WERI-Rb-1 (cell line): ENCODE data around the gene RASL10B.

Experiments used
- DNase-seq: peaks from one replicate; pipeline ENCODE4 v3.0.0-alpha.2; 2020
- H3K27ac ChIP-seq: fragments of 250-450 bp; sonication (Bioruptor Pico); 2 replicates; pipeline ENCODE4 v1.5.1; 2020; ENCODE audit warnings: mild to moderate bottlenecking, moderate library complexity
- H3K27me3 ChIP-seq: fragments of 250-450 bp; sonication (Bioruptor Pico); 2 replicates; pipeline ENCODE4 v1.5.1; 2021; ENCODE audit warnings: mild to moderate bottlenecking, low read depth, moderate library complexity; ENCODE audit not compliant: insufficient read depth, severe bottlenecking
- H3K36me3 ChIP-seq: fragments of 250-450 bp; sonication (Bioruptor Pico); 2 replicates; pipeline ENCODE4 v1.5.1; 2020; ENCODE audit warnings: mild to moderate bottlenecking, moderate library complexity
- H3K4me3 ChIP-seq: 2 replicates; pipeline ENCODE4 v1.5.1; 2011; ENCODE audit warnings: low read depth, mild to moderate bottlenecking, control low read depth, low read length
- H3K9me3 ChIP-seq: fragments of 250-450 bp; sonication (Bioruptor Pico); 2 replicates; pipeline ENCODE4 v1.5.1; 2021; ENCODE audit warnings: mild to moderate bottlenecking, moderate library complexity; ENCODE audit not compliant: severe bottlenecking
- CTCF ChIP-seq: IDR thresholded peaks from 2 replicates; pipeline ENCODE4 v1.5.1; 2011; ENCODE audit warnings: low read depth, mild to moderate bottlenecking, control low read depth, inconsistent platforms, low read length

The RASL10B gene

GRCh38 chr17:35788477-35789368 is 57.3 kb downstream of the RASL10B start:
- no peak for DNase-seq
- no peak overlapping the region for H3K27ac ChIP-seq

GRCh38 chr17:35790841-35791240 is 59.4 kb downstream of the RASL10B start:
- Histone ChIP-seq H3K27ac (no peak overlapping the region), H3K9me3 (no peaks in the 10 kb centered on the region), H3K4me3 (no peak overlapping the region), H3K36me3 (no peaks in the 10 kb centered on the region), H3K27me3 (peaks cover 14% of the 10 kb centered on the region)
- DNase-seq: no peak
- TF ChIP-seq CTCF: no peak

More at GRCh38 chr17:35788477-35789368, 57.3 kb downstream of the RASL10B start:
- H3K4me3 ChIP-seq: no peak overlapping the region
- TF ChIP-seq CTCF: no peak
- H3K36me3 ChIP-seq: no peaks in the 10 kb centered on the region
- no peaks in the 10 kb centered on the region for H3K27me3 ChIP-seq
- no peaks in the 10 kb centered on the region for H3K9me3 ChIP-seq

DNA sequence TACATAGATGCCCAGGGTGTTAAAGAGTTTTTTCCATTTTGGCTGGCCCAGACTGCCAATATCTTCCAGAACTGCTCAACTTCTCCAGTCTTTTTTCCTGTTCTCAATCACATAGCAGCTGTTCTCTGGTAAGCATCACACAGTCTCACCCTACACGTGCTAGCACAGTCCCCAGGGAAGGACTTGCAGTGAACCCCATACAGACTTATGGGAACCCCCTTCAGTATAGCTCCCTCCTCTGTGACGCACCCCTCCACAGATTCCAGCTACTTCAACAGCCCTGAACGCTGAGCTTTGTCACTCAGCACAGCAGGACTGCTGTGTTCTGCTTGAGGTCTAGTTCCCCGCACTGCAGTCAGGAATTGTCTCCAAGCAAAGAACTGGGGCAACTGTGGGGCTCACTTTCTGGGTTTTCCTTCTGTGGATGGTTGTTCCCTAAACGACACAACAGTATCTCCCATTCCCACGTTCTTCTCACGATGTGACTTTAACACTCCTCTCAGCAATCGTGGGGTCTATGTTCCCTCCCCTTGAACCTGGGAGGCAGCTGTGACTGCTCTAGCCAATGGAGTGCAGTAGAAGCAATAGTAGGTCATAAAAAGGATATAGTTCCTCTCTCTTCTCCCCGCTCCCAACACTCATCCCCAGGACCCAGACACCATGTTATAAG is 60.4 kb downstream of the RASL10B start:
- no peaks in the 10 kb centered on the region for H3K36me3 ChIP-seq
- no peak for DNase-seq
- no peak for TF ChIP-seq CTCF
- H3K4me3 ChIP-seq: no peak overlapping the region
- H3K27me3 ChIP-seq: peaks cover 16% of the 10 kb centered on the region
- no peak overlapping the region for H3K27ac ChIP-seq
- no peaks in the 10 kb centered on the region for H3K9me3 ChIP-seq
